GM12878 (cell line): ENCODE results near the gene NSMCE1. TPM values are rescaled to one million over a fixed set of nuclear protein-coding genes. Genes with fewer than 3 reads are reported as not detected.

Source experiments
- CBX5 ChIP-seq: sonication (generic); IDR thresholded peaks from 2 replicates; pipeline ENCODE4 v1.6.1; 2016; ENCODE audit warnings: low read depth, moderate library complexity, mild to moderate bottlenecking, inconsistent platforms
- CREB1 ChIP-seq: IDR thresholded peaks from 2 replicates; pipeline ENCODE4 v1.6.1; 2012; ENCODE audit warnings: low read depth, mild to moderate bottlenecking, inconsistent platforms
- ETV6 ChIP-seq, 2 experiments: fragments of 450-650 bp in 1 of 2; IDR thresholded peaks in 1 of 2; conservative IDR thresholded peaks in 1 of 2; 2 replicates each; pipeline ENCODE4 v1.6.1; 2014; ENCODE audit warnings: antibody characterized with exemption in 1 of 2, borderline replicate concordance in 1 of 2, low read depth in 1 of 2, mild to moderate bottlenecking in 1 of 2, moderate library complexity in 1 of 2
- FOXK2 ChIP-seq: fragments of 450-650 bp; IDR thresholded peaks from 2 replicates; pipeline ENCODE4 v1.6.1; 2017; ENCODE audit warnings: mild to moderate bottlenecking, moderate library complexity
- HSF1 ChIP-seq: fragments of 150-350 bp; IDR thresholded peaks from 2 replicates; pipeline ENCODE4 v1.6.1; 2014; ENCODE audit warnings: mild to moderate bottlenecking, low read depth, low read length
- POLR2AphosphoS2 ChIP-seq: IDR thresholded peaks from 2 replicates; pipeline ENCODE4 v1.6.1; 2011; ENCODE audit warnings: low read depth, mild to moderate bottlenecking, low read length, improper control_type of control experiment, moderate library complexity
- POLR2AphosphoS5 ChIP-seq: IDR thresholded peaks from 2 replicates; pipeline ENCODE4 v1.6.1; 2011; ENCODE audit warnings: mild to moderate bottlenecking, low read length, inconsistent platforms
- RAD51 ChIP-seq: fragments of 450-650 bp; IDR thresholded peaks from 2 replicates; pipeline ENCODE4 v1.6.1; 2016; ENCODE audit warnings: moderate library complexity, mild to moderate bottlenecking, inconsistent platforms
- RELA ChIP-seq: fragments of 450-650 bp; IDR thresholded peaks from 2 replicates; pipeline ENCODE4 v1.8.0; 2014; ENCODE audit warnings: borderline replicate concordance; ENCODE audit not compliant: partially characterized antibody
- SKIL ChIP-seq: fragments of 450-650 bp; IDR thresholded peaks from 2 replicates; pipeline ENCODE4 v1.6.1; 2017; ENCODE audit warnings: mild to moderate bottlenecking, low read depth, inconsistent platforms; ENCODE audit not compliant: poor library complexity, severe bottlenecking
- SMAD1 ChIP-seq: fragments of 450-650 bp; IDR thresholded peaks from 2 replicates; pipeline ENCODE4 v1.6.1; 2018; ENCODE audit warnings: mild to moderate bottlenecking, low read depth; ENCODE audit not compliant: partially characterized antibody
- SRF ChIP-seq, 2 experiments: IDR thresholded peaks; 2 replicates each; pipeline ENCODE4 v1.6.1; 2011; ENCODE audit warnings: low read depth in 2 of 2, low read length in 2 of 2, mild to moderate bottlenecking in 1 of 2, moderate library complexity in 1 of 2
- TAF1 ChIP-seq: IDR thresholded peaks from 2 replicates; pipeline ENCODE4 v1.6.1; 2011; ENCODE audit warnings: mild to moderate bottlenecking, low read depth, low read length, borderline replicate concordance
- TCF3 ChIP-seq: IDR thresholded peaks from 2 replicates; pipeline ENCODE4 v1.6.1; 2012; ENCODE audit warnings: low read depth, mild to moderate bottlenecking, low read length, borderline replicate concordance; ENCODE audit not compliant: insufficient read depth
- ZBED1 ChIP-seq: IDR thresholded peaks from 2 replicates; pipeline ENCODE4 v1.6.1; 2016; ENCODE audit warnings: borderline replicate concordance
- polyA plus RNA-seq, 11 experiments: library from polyadenylated mRNA; depleted of rRNA in 4 of 11; unstranded in 6 of 11; stranded (reverse) in 5 of 11; fragments of >200 nt; fragmentation: Nextera tagmentation in 4 of 11; fragmentation: Illumina TruSeq in 1 of 11; extraction: Ambion mirVana in 4 of 11; extraction: Trizol in 1 of 11; gene quantifications; 1 replicate in 1 of 11; 2 replicates in 10 of 11; pipeline versions ENCODE4 v1.2.1 to v1.2.3, GENCODE V29; 2011 to 2016; ENCODE audit warnings: inconsistent platforms in 2 of 11, missing spikeins in 2 of 11, low read depth in 1 of 11
- total RNA-seq, 4 experiments: library from RNA; depleted of rRNA in 3 of 4; stranded (reverse); fragments of >200 nt in 3 of 4; fragmentation: Illumina TruSeq in 1 of 4; extraction: Trizol in 1 of 4; gene quantifications; 2 replicates each; pipeline versions ENCODE4 v1.2.1 to v1.2.3, GENCODE V29; 2013 to 2021
- TF ChIP-seq, protein P1 (sequence below): fragments of 450-650 bp; formaldehyde crosslinking; IDR thresholded peaks from 2 replicates; pipeline ENCODE4 v1.4.0; 2020; ENCODE audit warnings: mild to moderate bottlenecking, moderate library complexity
- TF ChIP-seq, protein P2 (sequence below): fragments of 450-650 bp; formaldehyde crosslinking; IDR thresholded peaks from 2 replicates; pipeline ENCODE4 v1.4.0; 2022; ENCODE audit warnings: mild to moderate bottlenecking, moderate library complexity

Gene NSMCE1
- total and polyA plus RNA-seq, 10 of the 15 experiments (the other 5 are each of a cell fraction or from before 2014, with no cell fraction given) = 54.0 to 214 (median 71.4) TPM

DNA sequence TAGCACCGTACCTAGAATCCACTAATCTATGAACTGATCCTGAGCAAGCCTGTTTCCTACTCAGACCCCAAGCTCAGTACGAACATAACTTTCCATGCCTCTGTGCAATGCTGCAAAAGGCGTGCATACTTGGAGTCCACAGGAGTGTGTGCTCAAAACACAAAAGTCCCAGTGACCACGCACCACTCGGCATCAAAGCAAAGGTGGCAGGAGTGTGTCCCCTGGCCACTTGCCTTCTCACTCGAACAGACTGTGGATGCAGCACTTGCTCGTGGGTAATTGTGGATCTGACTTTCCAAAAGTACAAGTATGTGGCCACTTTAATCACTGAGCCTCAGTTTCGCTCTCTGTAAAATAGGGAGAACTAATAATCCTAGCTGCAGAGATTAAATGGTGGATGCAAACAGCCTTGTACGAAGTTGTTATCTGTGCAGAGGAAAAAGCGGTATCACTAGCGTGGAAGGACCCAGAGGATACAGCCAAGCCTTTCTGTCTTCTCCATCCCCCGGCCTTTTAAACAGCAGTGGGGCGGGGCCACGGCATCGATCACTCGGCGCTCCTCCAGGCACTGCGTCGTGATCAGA, 65.6 kb downstream of the NSMCE1 start (continued):
- TF ChIP-seq FOXK2 (peak; percentile 66; the same call in 1 of the 2 replicates), SRF (IDR thresholded peaks at IDR 0.05; ENCODE audit: low read depth in 2 of 2, low read length in 2 of 2) (peak; percentile 98 to 100), RAD51 (peak; percentile 87; the same call in 1 of the 2 replicates), ETV6 (conservative IDR thresholded peaks at IDR 0.05 in 1 of 2, IDR thresholded peaks at IDR 0.05 in 1 of 2; ENCODE audit: borderline replicate concordance in 1 of 2, low read depth in 1 of 2) (no peak), ZBED1 (no peak), RELA (no peak), CBX5 (no peak), SMAD1 (peak; percentile 23), SKIL (no peak), POLR2AphosphoS5 (no peak), POLR2AphosphoS2 (peak; percentile 97; the same call in 1 of the 2 replicates), HSF1 (no peak), TCF3 (no peak), CREB1 (peak; percentile 92), TAF1 (no peak)
- TF ChIP-seq, protein P1, sequence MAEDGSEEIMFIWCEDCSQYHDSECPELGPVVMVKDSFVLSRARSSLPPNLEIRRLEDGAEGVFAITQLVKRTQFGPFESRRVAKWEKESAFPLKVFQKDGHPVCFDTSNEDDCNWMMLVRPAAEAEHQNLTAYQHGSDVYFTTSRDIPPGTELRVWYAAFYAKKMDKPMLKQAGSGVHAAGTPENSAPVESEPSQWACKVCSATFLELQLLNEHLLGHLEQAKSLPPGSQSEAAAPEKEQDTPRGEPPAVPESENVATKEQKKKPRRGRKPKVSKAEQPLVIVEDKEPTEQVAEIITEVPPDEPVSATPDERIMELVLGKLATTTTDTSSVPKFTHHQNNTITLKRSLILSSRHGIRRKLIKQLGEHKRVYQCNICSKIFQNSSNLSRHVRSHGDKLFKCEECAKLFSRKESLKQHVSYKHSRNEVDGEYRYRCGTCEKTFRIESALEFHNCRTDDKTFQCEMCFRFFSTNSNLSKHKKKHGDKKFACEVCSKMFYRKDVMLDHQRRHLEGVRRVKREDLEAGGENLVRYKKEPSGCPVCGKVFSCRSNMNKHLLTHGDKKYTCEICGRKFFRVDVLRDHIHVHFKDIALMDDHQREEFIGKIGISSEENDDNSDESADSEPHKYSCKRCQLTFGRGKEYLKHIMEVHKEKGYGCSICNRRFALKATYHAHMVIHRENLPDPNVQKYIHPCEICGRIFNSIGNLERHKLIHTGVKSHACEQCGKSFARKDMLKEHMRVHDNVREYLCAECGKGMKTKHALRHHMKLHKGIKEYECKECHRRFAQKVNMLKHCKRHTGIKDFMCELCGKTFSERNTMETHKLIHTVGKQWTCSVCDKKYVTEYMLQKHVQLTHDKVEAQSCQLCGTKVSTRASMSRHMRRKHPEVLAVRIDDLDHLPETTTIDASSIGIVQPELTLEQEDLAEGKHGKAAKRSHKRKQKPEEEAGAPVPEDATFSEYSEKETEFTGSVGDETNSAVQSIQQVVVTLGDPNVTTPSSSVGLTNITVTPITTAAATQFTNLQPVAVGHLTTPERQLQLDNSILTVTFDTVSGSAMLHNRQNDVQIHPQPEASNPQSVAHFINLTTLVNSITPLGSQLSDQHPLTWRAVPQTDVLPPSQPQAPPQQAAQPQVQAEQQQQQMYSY (CRISPR knock-in tag) = no peak
- TF ChIP-seq, protein P2, sequence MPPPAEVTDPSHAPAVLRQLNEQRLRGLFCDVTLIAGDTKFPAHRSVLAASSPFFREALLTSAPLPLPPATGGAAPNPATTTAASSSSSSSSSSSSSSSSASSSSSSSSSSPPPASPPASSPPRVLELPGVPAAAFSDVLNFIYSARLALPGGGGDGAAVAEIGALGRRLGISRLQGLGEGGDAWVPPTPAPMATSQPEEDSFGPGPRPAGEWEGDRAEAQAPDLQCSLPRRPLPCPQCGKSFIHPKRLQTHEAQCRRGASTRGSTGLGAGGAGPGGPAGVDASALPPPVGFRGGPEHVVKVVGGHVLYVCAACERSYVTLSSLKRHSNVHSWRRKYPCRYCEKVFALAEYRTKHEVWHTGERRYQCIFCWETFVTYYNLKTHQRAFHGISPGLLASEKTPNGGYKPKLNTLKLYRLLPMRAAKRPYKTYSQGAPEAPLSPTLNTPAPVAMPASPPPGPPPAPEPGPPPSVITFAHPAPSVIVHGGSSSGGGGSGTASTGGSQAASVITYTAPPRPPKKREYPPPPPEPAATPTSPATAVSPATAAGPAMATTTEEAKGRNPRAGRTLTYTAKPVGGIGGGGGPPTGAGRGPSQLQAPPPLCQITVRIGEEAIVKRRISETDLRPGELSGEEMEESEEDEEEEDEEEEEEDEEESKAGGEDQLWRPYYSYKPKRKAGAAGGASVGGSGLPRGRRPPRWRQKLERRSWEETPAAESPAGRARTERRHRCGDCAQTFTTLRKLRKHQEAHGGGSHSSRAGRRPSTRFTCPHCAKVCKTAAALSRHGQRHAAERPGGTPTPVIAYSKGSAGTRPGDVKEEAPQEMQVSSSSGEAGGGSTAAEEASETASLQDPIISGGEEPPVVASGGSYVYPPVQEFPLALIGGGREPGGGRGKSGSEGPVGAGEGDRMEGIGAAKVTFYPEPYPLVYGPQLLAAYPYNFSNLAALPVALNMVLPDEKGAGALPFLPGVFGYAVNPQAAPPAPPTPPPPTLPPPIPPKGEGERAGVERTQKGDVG = no peak
